Right atrium auricular region (tissue), 2 donors: ENCODE measurements around the gene DUSP2. TPM values are rescaled to one million over a fixed set of nuclear protein-coding genes. Genes with fewer than 3 reads are reported as not detected.

ENCODE experiments used
- DNase-seq: peaks from one replicate; pipeline ENCODE4 v3.0.0-alpha.2; 2019; ENCODE audit warnings: low spot score
- H3K27ac ChIP-seq, 2 donors: fragments of 200-600 bp; sonication (generic); 1 replicate in 1 of 2; 2 replicates in 1 of 2; pipeline ENCODE4 v1.5.1; 2016 to 2019
- H3K27me3 ChIP-seq, 2 donors: fragments of 200-600 bp; sonication (generic); one replicate each; pipeline versions ENCODE4 v1.5.1 to v1.6.0; 2017 to 2019
- H3K36me3 ChIP-seq: fragments of 200-600 bp; sonication (generic); one replicate; pipeline ENCODE4 v1.5.1; 2016
- H3K4me1 ChIP-seq, 2 donors: fragments of 200-600 bp; sonication (generic); one replicate each; pipeline versions ENCODE4 v1.5.1 to v1.6.0; 2017 to 2019
- H3K4me3 ChIP-seq, 2 donors: fragments of 200-600 bp; sonication (generic); 1 replicate in 1 of 2; 2 replicates in 1 of 2; pipeline ENCODE4 v1.5.1; 2017 to 2019; ENCODE audit warnings: mild to moderate bottlenecking in 1 of 2, moderate library complexity in 1 of 2
- H3K9me3 ChIP-seq, 2 donors: fragments of 200-600 bp; sonication (generic); one replicate each; pipeline ENCODE4 v1.5.1; 2019
- CTCF ChIP-seq, 2 donors: fragments of 200-600 bp; sonication (generic); IDR thresholded peaks; one replicate each; pipeline ENCODE4 v1.5.1; 2019; ENCODE audit warnings: antibody characterized with exemption in 2 of 2
- total RNA-seq, 2 donors: library from RNA; depleted of rRNA; stranded (reverse); fragments of >200 nt; gene quantifications; one replicate each; pipeline ENCODE4 v1.1.0, GENCODE V29; 2016

The DUSP2 gene
- total RNA-seq, 2 donors from 2014 or later, result 4.0 to 9.0 TPM

DNA sequence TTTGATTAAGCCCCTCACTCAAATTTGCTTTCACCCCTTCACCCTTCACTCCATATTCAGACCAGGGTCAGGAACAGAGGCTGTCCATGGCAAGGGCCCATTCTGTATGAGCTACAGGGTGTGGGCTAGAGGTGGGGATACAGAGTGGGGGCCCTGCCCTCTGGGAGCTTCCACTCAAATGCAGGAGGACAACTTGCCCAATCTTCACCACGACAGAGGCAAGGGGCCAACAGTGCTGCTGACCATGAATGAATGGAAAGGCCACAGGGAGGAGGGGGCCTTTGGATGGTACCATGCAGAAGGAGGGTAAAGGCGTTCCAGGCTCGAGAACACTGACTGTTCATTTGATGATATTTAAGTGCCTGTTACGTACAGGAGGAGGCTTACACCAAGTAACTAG is 51.7 kb downstream of the DUSP2 start:
- H3K4me3 ChIP-seq, result no peak overlapping the region
- H3K27ac ChIP-seq, result no peak overlapping the region
- H3K27me3 ChIP-seq, result no peaks in the 10 kb centered on the region
- peak; percentile 16 for DNase-seq
- H3K4me1 ChIP-seq, result peaks cover 0 to 38% of the 10 kb centered on the region in 2 donors
- H3K36me3 ChIP-seq, result no peaks in the 10 kb centered on the region
- no peak for TF ChIP-seq CTCF (IDR thresholded peaks at IDR 0.05)
- H3K9me3 ChIP-seq, result no peaks in the 10 kb centered on the region

Other genes starting within 250 kb of the DUSP2 start
- 10 to 100 TPM in 1 of 2 donors, 1 to 10 TPM in 1; 4.1 to 11.1 TPM for gene ANKRD36C, start 153.6 kb downstream of the DUSP2 start, total RNA-seq
- gene GPAT2, start 110.5 kb downstream of the DUSP2 start, total RNA-seq, result 1 to 10 TPM; 1.8 to 3.9 TPM
- 1 to 10 TPM in 1 of 2 donors, under 1 TPM in 1; 0.47 to 1.4 TPM for gene ADRA2B, start 28.9 kb downstream of the DUSP2 start, total RNA-seq
- not detected for gene ASTL, start 6.9 kb downstream of the DUSP2 start, total RNA-seq
- gene STARD7, start 63.4 kb upstream of the DUSP2 start, total RNA-seq, result 100 to 1,000 TPM; 128 to 163 TPM
- gene TMEM127, start 120.6 kb upstream of the DUSP2 start, total RNA-seq, result 10 to 100 TPM; 88.9 to 95.2 TPM
- 10 to 100 TPM; 77.0 to 79.7 TPM for gene CIAO1, start 120.8 kb upstream of the DUSP2 start, total RNA-seq
- gene SNRNP200, start 160.1 kb upstream of the DUSP2 start, total RNA-seq, result 10 to 100 TPM; 42.2 to 68.8 TPM
- 1 to 10 TPM in 1 of 2 donors, under 1 TPM in 1; 0.44 to 1.5 TPM for gene ITPRIPL1, start 179.9 kb upstream of the DUSP2 start, total RNA-seq
- under 1 TPM; 0.12 to 0.52 TPM for gene NCAPH, start 190.3 kb upstream of the DUSP2 start, total RNA-seq